GM11168 (cell line): ENCODE results near the gene PRKCZ.

ENCODE experiments used
- in situ Hi-C: fragments of 300-500 bp; cut with MboI; formaldehyde crosslinking; loops from one replicate; pipeline ENCODE4 v1.12.0; 2022; ENCODE audit warnings: low sequenced_read_pairs; ENCODE audit not compliant: unreplicated experiment

The PRKCZ gene

GRCh38 chr1:2098839-2099785 lies 48.9 kb downstream of the PRKCZ start:
- in situ Hi-C loops: no loop called here

- in situ Hi-C loops: no loop called here
These were observed 49.9 kb downstream of the PRKCZ start for GRCh38 chr1:2099886-2100779.

- in situ Hi-C loops: no loop called here
These were observed 50.5 kb downstream of the PRKCZ start for GRCh38 chr1:2100780-2101108.

GRCh38 chr1:2101531-2101930 lies 51.3 kb downstream of the PRKCZ start:
- in situ Hi-C loops: no loop called here

- in situ Hi-C loops: no loop called here
These were observed 51.7 kb downstream of the PRKCZ start for GRCh38 chr1:2101946-2102345.

GRCh38 chr1:2102753-2103152 lies 52.5 kb downstream of the PRKCZ start:
- in situ Hi-C loops: no loop called here

- in situ Hi-C loops: no loop called here
These were observed 53.2 kb downstream of the PRKCZ start for GRCh38 chr1:2103266-2103900.

- in situ Hi-C loops: no loop called here
These were observed 53.8 kb downstream of the PRKCZ start for GRCh38 chr1:2103901-2104590.

GRCh38 chr1:2104621-2105427 lies 54.6 kb downstream of the PRKCZ start:
- in situ Hi-C loops: no loop called here

GRCh38 chr1:2105781-2106524 lies 55.7 kb downstream of the PRKCZ start:
- in situ Hi-C loops: no loop called here

GRCh38 chr1:2106659-2107405 lies 56.6 kb downstream of the PRKCZ start:
- in situ Hi-C loops: no loop called here

GRCh38 chr1:2107586-2108212 lies 57.5 kb downstream of the PRKCZ start:
- in situ Hi-C loops: no loop called here

GRCh38 chr1:2108213-2108876 lies 58.1 kb downstream of the PRKCZ start:
- in situ Hi-C loops: no loop called here

- in situ Hi-C loops: no loop called here
These were observed 58.8 kb downstream of the PRKCZ start for GRCh38 chr1:2108877-2109580.

GRCh38 chr1:2109581-2110021 lies 59.4 kb downstream of the PRKCZ start:
- in situ Hi-C loops: no loop called here

GRCh38 chr1:2110191-2110737 lies 60.1 kb downstream of the PRKCZ start:
- in situ Hi-C loops: no loop called here
